ENCODE data around the gene SEC14L1. TPM values are rescaled to one million over a fixed set of nuclear protein-coding genes. Genes with fewer than 3 reads are reported as not detected.

SEC14L1 gene
- total and polyA plus RNA-seq, 12 donors, result 61.8 to 255 (median 143) TPM

GRCh38 chr17:77246110-77247047 is 105.6 kb downstream of the SEC14L1 start:
- Histone ChIP-seq H3K4me1 (replicated peaks in 1 of 2) (peaks cover 0 to 9% of the 10 kb centered on the region in 2 donors), H3K9me3 (replicated peaks in 1 of 3) (no peaks in the 10 kb centered on the region), H3K27ac (peak overlapping the region in 1 of 5 donors; percentile 57), H3K4me3 (peak overlapping the region in 2 of 4 donors; percentile 50 to 74), H3K27me3 (no peaks in the 10 kb centered on the region), H3K36me3 (replicated peaks in 1 of 2) (no peaks in the 10 kb centered on the region)
- no peak for TF ChIP-seq POLR2A (IDR thresholded peaks at IDR 0.05)
- TF ChIP-seq, protein P1, sequence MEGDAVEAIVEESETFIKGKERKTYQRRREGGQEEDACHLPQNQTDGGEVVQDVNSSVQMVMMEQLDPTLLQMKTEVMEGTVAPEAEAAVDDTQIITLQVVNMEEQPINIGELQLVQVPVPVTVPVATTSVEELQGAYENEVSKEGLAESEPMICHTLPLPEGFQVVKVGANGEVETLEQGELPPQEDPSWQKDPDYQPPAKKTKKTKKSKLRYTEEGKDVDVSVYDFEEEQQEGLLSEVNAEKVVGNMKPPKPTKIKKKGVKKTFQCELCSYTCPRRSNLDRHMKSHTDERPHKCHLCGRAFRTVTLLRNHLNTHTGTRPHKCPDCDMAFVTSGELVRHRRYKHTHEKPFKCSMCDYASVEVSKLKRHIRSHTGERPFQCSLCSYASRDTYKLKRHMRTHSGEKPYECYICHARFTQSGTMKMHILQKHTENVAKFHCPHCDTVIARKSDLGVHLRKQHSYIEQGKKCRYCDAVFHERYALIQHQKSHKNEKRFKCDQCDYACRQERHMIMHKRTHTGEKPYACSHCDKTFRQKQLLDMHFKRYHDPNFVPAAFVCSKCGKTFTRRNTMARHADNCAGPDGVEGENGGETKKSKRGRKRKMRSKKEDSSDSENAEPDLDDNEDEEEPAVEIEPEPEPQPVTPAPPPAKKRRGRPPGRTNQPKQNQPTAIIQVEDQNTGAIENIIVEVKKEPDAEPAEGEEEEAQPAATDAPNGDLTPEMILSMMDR (IDR thresholded peaks at IDR 0.05), result no peak
- intact Hi-C loops (cut with DNase I), result loop anchor here in 1 of 2 donors (2.0 kb wide), 1 partner anchor 160 kb away; no protein-coding TSS in a partner anchor
- no peak for DNase-seq
- WGBS, 4 donors, result 25 to 43% (median 33%) methylated on average over 16 to 34 of the region's 34 CpGs

DNA sequence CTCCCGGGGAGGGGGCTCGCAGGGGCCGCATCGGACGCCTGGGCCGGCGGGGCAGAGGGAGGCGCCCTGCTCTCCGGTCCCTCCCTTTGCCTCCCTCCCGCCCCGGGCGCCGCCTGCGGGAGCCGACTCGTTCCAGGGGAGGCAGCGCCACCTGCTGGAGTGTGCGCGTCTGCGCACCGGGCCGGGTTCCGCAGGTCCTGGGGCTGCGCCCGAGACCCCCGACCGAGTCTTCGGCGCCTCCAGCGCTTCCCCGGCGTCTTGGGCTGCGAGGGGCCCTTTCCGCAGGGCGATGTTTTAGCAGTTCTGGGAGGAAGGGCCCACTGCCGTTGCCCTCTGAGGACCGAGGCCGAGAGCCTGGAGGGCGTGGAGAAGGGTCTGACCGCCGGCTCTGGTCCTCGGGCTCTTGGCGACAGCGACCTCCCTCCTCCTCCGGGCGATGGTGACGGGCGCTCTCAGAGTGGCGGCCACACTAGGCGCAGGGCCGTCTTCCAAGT is 106.3 kb downstream of the SEC14L1 start:
- H3K36me3 ChIP-seq (replicated peaks in 1 of 2), result no peaks in the 10 kb centered on the region
- DNase-seq, result peak; percentile 69 to 87 (median 85)
- no peaks in the 10 kb centered on the region for H3K27me3 ChIP-seq
- H3K9me3 ChIP-seq (replicated peaks in 1 of 3), result no peaks in the 10 kb centered on the region
- intact Hi-C loops (cut with DNase I), result loop anchor here in 1 of 2 donors (2.0 kb wide), 1 partner anchor 160 kb away; no protein-coding TSS in a partner anchor
- TF ChIP-seq, protein P1 (IDR thresholded peaks at IDR 0.05), result peak; percentile 89 to 99 (median 98)
- TF ChIP-seq POLR2A (IDR thresholded peaks at IDR 0.05), result no peak
- peaks cover 0 to 9% of the 10 kb centered on the region in 2 donors for H3K4me1 ChIP-seq (replicated peaks in 1 of 2)
- WGBS, 4 donors, result 0 to 3% (median 1%) methylated on average over 4 to 45 of the region's 51 CpGs
- peak overlapping the region in 2 of 4 donors; percentile 50 to 74 for H3K4me3 ChIP-seq
- peak overlapping the region in 1 of 5 donors; percentile 57 for H3K27ac ChIP-seq

GRCh38 chr17:77247609-77248008 is 106.8 kb downstream of the SEC14L1 start:
- WGBS, 4 donors, result 35 to 60% (median 38%) methylated on average over 5 to 8 of the region's 8 CpGs
- no peak for DNase-seq
- Histone ChIP-seq H3K27me3 (no peaks in the 10 kb centered on the region), H3K4me1 (replicated peaks in 1 of 2) (peaks cover 0 to 9% of the 10 kb centered on the region in 2 donors), H3K4me3 (peak overlapping the region in 1 of 4 donors; percentile 74), H3K9me3 (replicated peaks in 1 of 3) (no peaks in the 10 kb centered on the region), H3K36me3 (replicated peaks in 1 of 2) (no peaks in the 10 kb centered on the region), H3K27ac (no peak overlapping the region)
- intact Hi-C loops (cut with DNase I), result loop anchor here in 1 of 2 donors (2.0 kb wide), 1 partner anchor 161 kb away; no protein-coding TSS in a partner anchor
- no peak for TF ChIP-seq POLR2A (IDR thresholded peaks at IDR 0.05)
- TF ChIP-seq, protein P1 (IDR thresholded peaks at IDR 0.05), result no peak
